ENCODE measurements around the gene MAP7D3. TPM values are rescaled to one million over a fixed set of nuclear protein-coding genes. Genes with fewer than 3 reads are reported as not detected.

Gene MAP7D3
- total RNA-seq (2011; cell fraction: chromatin; rRNA removed; ENCODE audit: low replicate concordance) = 6.7 and 33.1 TPM in 2 replicates
- total RNA-seq (2011; cell fraction: nucleolus; rRNA removed) = 4.7 and 5.2 TPM in 2 replicates
- 10.0 and 14.1 TPM in 2 replicates for total RNA-seq (2011; cell fraction: nucleoplasm; rRNA removed)
- 23.0 and 27.7 TPM in 2 replicates for total RNA-seq (2014; rRNA removed)
- total RNA-seq (2014; rRNA removed; fragmentation: Illumina TruSeq; extraction: Trizol) = 19.6 and 20.9 TPM in 2 replicates
- total RNA-seq (2015; rRNA removed; fragmentation: Illumina TruSeq; extraction: Trizol) = 22.0 TPM in 2 replicates
- total RNA-seq (2021) = 12.6 and 13.3 TPM in 2 replicates
- 6.9 and 13.2 TPM in 2 replicates for polyA plus RNA-seq (2011; rRNA removed)
- 3.1 and 4.2 TPM in 2 replicates for polyA plus RNA-seq (2011; cell fraction: cytosol; rRNA removed)
- polyA plus RNA-seq (2011; cell fraction: nucleus; rRNA removed) = 7.7 and 12.7 TPM in 2 replicates
- 8.8 and 13.2 TPM in 2 replicates for polyA plus RNA-seq (2012)
- 15.7 and 20.2 TPM in 2 replicates for polyA plus RNA-seq (2014; fragmentation: Illumina TruSeq; extraction: Trizol)
- 1 to 10 TPM; 9.4 to 9.9 TPM for polyA plus RNA-seq (2014; fragmentation: Nextera tagmentation; extraction: Ambion mirVana)
- 14.0 and 20.0 TPM in 2 replicates for polyA plus RNA-seq (2014; rRNA removed)
- 6.6 and 13.2 TPM in 2 replicates for polyA minus RNA-seq (2011; rRNA and poly(A)+ RNA removed)
- polyA minus RNA-seq (2011; cell fraction: cytosol; rRNA and poly(A)+ RNA removed) = 4.6 and 8.1 TPM in 2 replicates
- 7.5 and 8.6 TPM in 2 replicates for polyA minus RNA-seq (2011; cell fraction: nucleus; rRNA and poly(A)+ RNA removed)
- percentile 66 among the genes with signal in this experiment for Bru-seq, nascent RNA
- percentile 67 among the genes with signal in this experiment for BruChase-seq, experiment 1, labeled RNA remaining after a 2-hour chase
- BruChase-seq, experiment 2, labeled RNA remaining after a 6-hour chase = percentile 70 among the genes with signal in this experiment
- long read RNA-seq, experiment 1, full-length matches to known transcripts = 17 of 61 reads
- long read RNA-seq, experiment 1, partial matches to known transcripts = 38 of 61 reads
- long read RNA-seq, experiment 1, other reads (novel, unspliced or antisense) = 6 of 61 reads
- long read RNA-seq, experiment 2, full-length matches to known transcripts = 3 of 14 reads
- long read RNA-seq, experiment 2, partial matches to known transcripts = 3 of 14 reads
- long read RNA-seq, experiment 2, other reads (novel, unspliced or antisense) = 8 of 14 reads
- long read RNA-seq, experiment 3, partial matches to known transcripts = 20 of 22 reads
- long read RNA-seq, experiment 3, other reads (novel, unspliced or antisense) = 2 of 22 reads

- peak within 1 kb of the TSS; percentile 57 to 92 for H3K9ac ChIP-seq (ENCODE audit: insufficient read depth in 1 of 2, low read depth in 2 of 2, low read length in 2 of 2)
- H2AFZ ChIP-seq (ENCODE audit: low read depth, low read length) = peak within 1 kb of the TSS; percentile 94
- ChIA-PET POLR2A (interaction anchor here (0.7 kb wide), 1 partner anchor 25 kb away, joined by 3 read pairs; no protein-coding TSS in a partner anchor), CTCF (ENCODE audit: low intra/inter-chr PET ratio) (no interaction called here)
- peak within 1 kb of the TSS; percentile 90 for H3K4me2 ChIP-seq (ENCODE audit: insufficient read depth, low read length)
- peak; percentile 98 for ATAC-seq
- H3K27me3 ChIP-seq (ENCODE audit: control insufficient read depth in 2 of 2, insufficient read depth in 2 of 2, low read length in 2 of 2) = 0 out of 5 replicates have a peak, but pooled peaks cover 0 to 3% of the 10 kb centered on the region in 2 experiments
- H3K9me3 ChIP-seq (replicated peaks; ENCODE audit: control insufficient read depth, insufficient read depth, low read depth, low read length) = no peaks in the 10 kb centered on the region
- FAIRE-seq = peak; percentile 32
- DNase-seq (ENCODE audit: extremely low read depth in 1 of 4, low spot score in 3 of 4) = peak; percentile 75 to 88 (median 84)
- in situ Hi-C loops (cut with MboI) (no loop called here), intact Hi-C loops (cut with micrococcal nuclease) (no loop called here)
- H3K4me3 ChIP-seq = peak within 1 kb of the TSS; percentile 77
- H3K79me2 ChIP-seq (ENCODE audit: control insufficient read depth, insufficient read depth, low read length) = peaks cover 8% of the 10 kb centered on the region
- H3K9me1 ChIP-seq (ENCODE audit: control insufficient read depth, insufficient read depth, low read length) = no peaks in the 10 kb centered on the region
- no peaks in the 10 kb centered on the region for H3K36me3 ChIP-seq (ENCODE audit: control insufficient read depth, insufficient read depth, low read length)
- peaks cover 0 to 7% of the 10 kb centered on the region in 2 experiments; a peak in 3 of 5 replicates for H3K4me1 ChIP-seq (replicated peaks in 1 of 2; ENCODE audit: control insufficient read depth in 2 of 2, insufficient read depth in 2 of 2, low read length in 2 of 2)
- peak within 1 kb of the TSS; percentile 60; the same call in 1 of the 3 replicates for H3K27ac ChIP-seq (ENCODE audit: extremely low read depth, low read depth, low read length)
- no peaks in the 10 kb centered on the region for H4K20me1 ChIP-seq (replicated peaks; ENCODE audit: control insufficient read depth, insufficient read depth, low read length)
- BruUV-seq (replicated peaks) = no TSS peak
- WGBS (ENCODE audit: insufficient coverage, low coverage, missing lambda C conversion rate) = 0% methylated on average over 14 of the region's 73 CpGs
- no peak for TF ChIP-seq ETV6 (IDR thresholded peaks at IDR 0.05; ENCODE audit: borderline replicate concordance in 1 of 2, low read depth in 2 of 2, low read length in 1 of 2)
- TF ChIP-seq ETV6 (CRISPR knock-in tag; IDR thresholded peaks at IDR 0.05; ENCODE audit: borderline replicate concordance) = no peak
- no peak for TF ChIP-seq ZNF445 (CRISPR knock-in tag; IDR thresholded peaks at IDR 0.05; ENCODE audit: low read depth)
- TF ChIP-seq MEF2D (tag; conservative IDR thresholded peaks at IDR 0.05; ENCODE audit: low read depth) = no peak
- no peak for TF ChIP-seq HDAC2 (IDR thresholded peaks at IDR 0.05)
- TF ChIP-seq THRB (CRISPR knock-in tag; conservative IDR thresholded peaks at IDR 0.05) = no peak
- TF ChIP-seq ZNF311 (CRISPR knock-in tag; IDR thresholded peaks at IDR 0.05) = no peak
- no peak for TF ChIP-seq ZNF609 (CRISPR knock-in tag; IDR thresholded peaks at IDR 0.05; ENCODE audit: borderline replicate concordance)
- no peak for TF ChIP-seq BACH1 (tag; IDR thresholded peaks at IDR 0.05)
Observed at GRCh38 chrX:136251041-136251991, at the start of gene MAP7D3. MAP7D3 (minus strand) TSS chrX:136251400; CDS start chrX:136251358, 42 bp downstream.
